HepG2 (cell line): ENCODE measurements around the gene MACROD2.

ENCODE experiments used
- EZH2 ChIP-seq: conservative IDR thresholded peaks from 2 replicates; pipeline ENCODE4 v1.6.1; 2012; ENCODE audit warnings: mild to moderate bottlenecking, low read depth, low read length, moderate library complexity
- HES4 ChIP-seq: sonication (generic); formaldehyde crosslinking; IDR thresholded peaks from 2 replicates; pipeline ENCODE4 v1.9.0; 2021; ENCODE audit warnings: mild to moderate bottlenecking, missing genetic modification reagents, borderline replicate concordance
- MAFK ChIP-seq, 2 experiments: IDR thresholded peaks in 1 of 2; conservative IDR thresholded peaks in 1 of 2; 2 replicates each; pipeline ENCODE4 v1.6.1; 2011; ENCODE audit warnings: improper control_type of control experiment in 2 of 2, low read length in 2 of 2
- NCOA1 ChIP-seq: sonication (generic); formaldehyde crosslinking; IDR thresholded peaks from 2 replicates; pipeline ENCODE4 v1.9.0; 2021; ENCODE audit warnings: missing genetic modification reagents
- NFIC ChIP-seq: IDR thresholded peaks from 2 replicates; pipeline ENCODE4 v1.6.1; 2012; ENCODE audit warnings: mild to moderate bottlenecking, low read length, inconsistent platforms
- NR2F2 ChIP-seq: IDR thresholded peaks from 2 replicates; pipeline ENCODE4 v1.6.1; 2012; ENCODE audit warnings: low read depth, inconsistent platforms, borderline replicate concordance
- ZNF678 ChIP-seq: sonication (generic); formaldehyde crosslinking; IDR thresholded peaks from 2 replicates; pipeline ENCODE4 v1.4.0; 2020; ENCODE audit warnings: mild to moderate bottlenecking, missing genetic modification reagents
- TF ChIP-seq, protein P1 (sequence below): sonication (generic); formaldehyde crosslinking; IDR thresholded peaks from 2 replicates; pipeline ENCODE4 v1.5.0; 2020; ENCODE audit warnings: mild to moderate bottlenecking, missing genetic modification reagents, moderate library complexity
- TF ChIP-seq, protein P2 (sequence below): sonication (generic); formaldehyde crosslinking; IDR thresholded peaks from 2 replicates; pipeline ENCODE4 v1.4.0; 2020; ENCODE audit warnings: mild to moderate bottlenecking, missing genetic modification reagents

DNA sequence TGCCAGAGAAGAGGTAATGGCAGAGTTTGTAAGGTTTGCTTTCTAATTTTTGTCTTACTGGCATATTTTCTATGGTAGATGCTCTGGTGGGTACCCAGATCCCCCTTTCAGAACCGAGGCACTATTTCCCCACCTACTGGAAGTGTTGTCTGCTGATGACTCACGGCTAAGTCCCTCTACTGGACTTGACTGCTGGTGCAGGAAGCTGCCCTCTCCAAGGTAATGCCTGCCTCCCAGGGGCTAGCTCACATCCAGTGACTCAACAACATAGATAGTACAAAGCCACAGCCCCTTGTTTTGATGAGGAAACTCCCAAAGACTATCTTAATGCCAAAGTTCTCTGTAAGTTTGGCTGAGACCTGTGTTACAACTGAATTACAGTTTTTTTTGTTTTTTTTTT is 627.5 kb downstream of the MACROD2 start:
- TF ChIP-seq NCOA1 (CRISPR knock-in tag): no peak
- TF ChIP-seq HES4 (CRISPR knock-in tag): no peak
- TF ChIP-seq, protein P1, sequence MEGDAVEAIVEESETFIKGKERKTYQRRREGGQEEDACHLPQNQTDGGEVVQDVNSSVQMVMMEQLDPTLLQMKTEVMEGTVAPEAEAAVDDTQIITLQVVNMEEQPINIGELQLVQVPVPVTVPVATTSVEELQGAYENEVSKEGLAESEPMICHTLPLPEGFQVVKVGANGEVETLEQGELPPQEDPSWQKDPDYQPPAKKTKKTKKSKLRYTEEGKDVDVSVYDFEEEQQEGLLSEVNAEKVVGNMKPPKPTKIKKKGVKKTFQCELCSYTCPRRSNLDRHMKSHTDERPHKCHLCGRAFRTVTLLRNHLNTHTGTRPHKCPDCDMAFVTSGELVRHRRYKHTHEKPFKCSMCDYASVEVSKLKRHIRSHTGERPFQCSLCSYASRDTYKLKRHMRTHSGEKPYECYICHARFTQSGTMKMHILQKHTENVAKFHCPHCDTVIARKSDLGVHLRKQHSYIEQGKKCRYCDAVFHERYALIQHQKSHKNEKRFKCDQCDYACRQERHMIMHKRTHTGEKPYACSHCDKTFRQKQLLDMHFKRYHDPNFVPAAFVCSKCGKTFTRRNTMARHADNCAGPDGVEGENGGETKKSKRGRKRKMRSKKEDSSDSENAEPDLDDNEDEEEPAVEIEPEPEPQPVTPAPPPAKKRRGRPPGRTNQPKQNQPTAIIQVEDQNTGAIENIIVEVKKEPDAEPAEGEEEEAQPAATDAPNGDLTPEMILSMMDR (CRISPR knock-in tag): peak; percentile 22; the same call in 1 of the 2 replicates
- TF ChIP-seq NFIC: no peak
- TF ChIP-seq ZNF678 (CRISPR knock-in tag): no peak
- TF ChIP-seq NR2F2: no peak
- TF ChIP-seq, protein P2, sequence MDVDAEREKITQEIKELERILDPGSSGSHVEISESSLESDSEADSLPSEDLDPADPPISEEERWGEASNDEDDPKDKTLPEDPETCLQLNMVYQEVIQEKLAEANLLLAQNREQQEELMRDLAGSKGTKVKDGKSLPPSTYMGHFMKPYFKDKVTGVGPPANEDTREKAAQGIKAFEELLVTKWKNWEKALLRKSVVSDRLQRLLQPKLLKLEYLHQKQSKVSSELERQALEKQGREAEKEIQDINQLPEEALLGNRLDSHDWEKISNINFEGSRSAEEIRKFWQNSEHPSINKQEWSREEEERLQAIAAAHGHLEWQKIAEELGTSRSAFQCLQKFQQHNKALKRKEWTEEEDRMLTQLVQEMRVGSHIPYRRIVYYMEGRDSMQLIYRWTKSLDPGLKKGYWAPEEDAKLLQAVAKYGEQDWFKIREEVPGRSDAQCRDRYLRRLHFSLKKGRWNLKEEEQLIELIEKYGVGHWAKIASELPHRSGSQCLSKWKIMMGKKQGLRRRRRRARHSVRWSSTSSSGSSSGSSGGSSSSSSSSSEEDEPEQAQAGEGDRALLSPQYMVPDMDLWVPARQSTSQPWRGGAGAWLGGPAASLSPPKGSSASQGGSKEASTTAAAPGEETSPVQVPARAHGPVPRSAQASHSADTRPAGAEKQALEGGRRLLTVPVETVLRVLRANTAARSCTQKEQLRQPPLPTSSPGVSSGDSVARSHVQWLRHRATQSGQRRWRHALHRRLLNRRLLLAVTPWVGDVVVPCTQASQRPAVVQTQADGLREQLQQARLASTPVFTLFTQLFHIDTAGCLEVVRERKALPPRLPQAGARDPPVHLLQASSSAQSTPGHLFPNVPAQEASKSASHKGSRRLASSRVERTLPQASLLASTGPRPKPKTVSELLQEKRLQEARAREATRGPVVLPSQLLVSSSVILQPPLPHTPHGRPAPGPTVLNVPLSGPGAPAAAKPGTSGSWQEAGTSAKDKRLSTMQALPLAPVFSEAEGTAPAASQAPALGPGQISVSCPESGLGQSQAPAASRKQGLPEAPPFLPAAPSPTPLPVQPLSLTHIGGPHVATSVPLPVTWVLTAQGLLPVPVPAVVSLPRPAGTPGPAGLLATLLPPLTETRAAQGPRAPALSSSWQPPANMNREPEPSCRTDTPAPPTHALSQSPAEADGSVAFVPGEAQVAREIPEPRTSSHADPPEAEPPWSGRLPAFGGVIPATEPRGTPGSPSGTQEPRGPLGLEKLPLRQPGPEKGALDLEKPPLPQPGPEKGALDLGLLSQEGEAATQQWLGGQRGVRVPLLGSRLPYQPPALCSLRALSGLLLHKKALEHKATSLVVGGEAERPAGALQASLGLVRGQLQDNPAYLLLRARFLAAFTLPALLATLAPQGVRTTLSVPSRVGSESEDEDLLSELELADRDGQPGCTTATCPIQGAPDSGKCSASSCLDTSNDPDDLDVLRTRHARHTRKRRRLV (CRISPR knock-in tag): no peak
- no peak for TF ChIP-seq MAFK (conservative IDR thresholded peaks at IDR 0.05 in 1 of 2, IDR thresholded peaks at IDR 0.05 in 1 of 2; ENCODE audit: low read length in 2 of 2)
- TF ChIP-seq EZH2: no peak
